HG03103 (cell line): ENCODE results near the gene CYFIP2.

Experiments
- ATAC-seq: cut with Tn5 transposase; IDR thresholded peaks from one replicate; pipeline ENCODE4 v1.9.1; 2021; ENCODE audit warnings: low read depth; ENCODE audit not compliant: unreplicated experiment

Gene CYFIP2

GRCh38 chr5:157352756-157353340 lies 86.9 kb downstream of the CYFIP2 start:
- ATAC-seq, result no peak

- ATAC-seq, result no peak
These were observed 88.9 kb downstream of the CYFIP2 start for GRCh38 chr5:157354800-157355199.

GRCh38 chr5:157356576-157356975 lies 90.7 kb downstream of the CYFIP2 start:
- ATAC-seq, result no peak

DNA sequence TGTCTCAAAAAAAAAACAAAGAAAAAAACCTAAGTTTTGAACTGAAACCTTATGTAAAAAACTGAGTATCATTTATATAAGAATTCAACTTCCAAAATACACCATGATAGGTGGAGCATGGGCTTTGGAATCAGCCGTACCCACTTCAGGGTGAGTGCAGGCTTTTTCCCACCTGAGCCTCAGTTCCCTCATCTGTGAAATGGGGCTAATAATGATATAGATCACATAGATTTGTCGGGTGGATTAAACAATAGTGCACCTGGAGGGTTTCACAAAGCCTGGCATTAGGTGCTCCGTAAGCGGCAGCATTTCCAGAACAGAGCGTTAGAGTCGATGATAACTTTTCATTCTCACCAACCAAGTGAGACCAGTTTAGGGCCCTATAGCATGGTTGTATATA lies 91.9 kb downstream of the CYFIP2 start:
- no peak for ATAC-seq

DNA sequence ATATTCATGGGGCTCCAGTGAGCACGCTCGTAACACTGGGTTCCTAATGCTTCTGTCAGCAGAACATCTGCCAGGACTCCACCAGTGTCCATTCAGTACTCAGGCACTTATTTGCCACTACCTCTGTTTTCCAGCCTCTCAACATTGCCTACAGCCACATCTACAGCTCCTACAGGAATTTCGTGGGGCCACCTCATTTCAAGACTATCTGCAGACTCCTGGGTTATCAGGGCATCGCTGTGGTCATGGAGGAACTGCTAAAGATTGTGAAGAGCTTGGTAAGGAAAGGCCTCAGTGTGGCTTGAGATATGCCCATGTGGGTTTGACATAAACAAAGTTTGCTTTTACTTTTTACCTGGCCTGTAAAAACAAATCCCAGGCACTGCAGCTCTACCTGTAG lies 92.9 kb downstream of the CYFIP2 start:
- ATAC-seq, result no peak

GRCh38 chr5:157359356-157360055 lies 93.6 kb downstream of the CYFIP2 start:
- no peak for ATAC-seq

DNA sequence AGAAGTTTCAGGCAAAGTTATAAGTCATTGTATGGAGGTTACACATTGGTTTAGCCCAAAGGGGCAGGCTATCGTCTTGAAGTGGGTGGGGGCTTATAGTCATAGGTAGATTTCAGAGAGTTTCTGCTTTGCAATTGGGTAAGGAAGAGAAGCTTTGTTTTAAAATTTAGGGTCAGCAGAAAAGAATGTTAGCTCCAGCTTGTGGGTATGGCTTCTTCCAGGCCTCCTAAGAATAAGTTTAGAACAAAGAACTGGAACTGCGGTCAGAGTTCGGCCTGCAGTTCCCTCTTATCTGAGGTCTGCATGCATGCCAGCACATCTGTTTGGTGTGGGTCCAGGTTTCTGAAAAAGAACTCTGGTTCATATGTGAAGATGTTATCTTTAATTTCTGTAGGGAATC lies 96.1 kb downstream of the CYFIP2 start:
- no peak for ATAC-seq

- ATAC-seq, result no peak
These were observed 96.6 kb downstream of the CYFIP2 start for GRCh38 chr5:157362502-157362901.

GRCh38 chr5:157362982-157363381 lies 97.1 kb downstream of the CYFIP2 start:
- no peak for ATAC-seq

DNA sequence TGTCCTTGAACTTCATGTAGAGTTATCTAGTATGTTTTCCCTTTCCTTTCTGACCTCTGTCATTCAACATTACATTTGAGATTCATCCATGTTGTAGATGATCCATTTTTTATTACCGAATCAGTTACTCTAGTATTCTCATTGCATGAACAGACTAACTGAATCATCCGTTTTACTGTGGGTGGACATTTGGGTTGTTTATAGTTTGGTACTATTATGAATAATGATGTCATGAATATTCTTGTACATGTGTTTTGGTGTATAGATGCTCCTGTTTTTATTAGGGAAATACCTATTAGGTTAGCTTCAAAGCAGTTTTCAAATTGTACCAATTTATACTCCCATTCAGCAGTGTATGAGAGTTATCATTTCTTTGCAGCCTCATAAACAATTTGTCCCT lies 99.8 kb downstream of the CYFIP2 start:
- ATAC-seq, result no peak

DNA sequence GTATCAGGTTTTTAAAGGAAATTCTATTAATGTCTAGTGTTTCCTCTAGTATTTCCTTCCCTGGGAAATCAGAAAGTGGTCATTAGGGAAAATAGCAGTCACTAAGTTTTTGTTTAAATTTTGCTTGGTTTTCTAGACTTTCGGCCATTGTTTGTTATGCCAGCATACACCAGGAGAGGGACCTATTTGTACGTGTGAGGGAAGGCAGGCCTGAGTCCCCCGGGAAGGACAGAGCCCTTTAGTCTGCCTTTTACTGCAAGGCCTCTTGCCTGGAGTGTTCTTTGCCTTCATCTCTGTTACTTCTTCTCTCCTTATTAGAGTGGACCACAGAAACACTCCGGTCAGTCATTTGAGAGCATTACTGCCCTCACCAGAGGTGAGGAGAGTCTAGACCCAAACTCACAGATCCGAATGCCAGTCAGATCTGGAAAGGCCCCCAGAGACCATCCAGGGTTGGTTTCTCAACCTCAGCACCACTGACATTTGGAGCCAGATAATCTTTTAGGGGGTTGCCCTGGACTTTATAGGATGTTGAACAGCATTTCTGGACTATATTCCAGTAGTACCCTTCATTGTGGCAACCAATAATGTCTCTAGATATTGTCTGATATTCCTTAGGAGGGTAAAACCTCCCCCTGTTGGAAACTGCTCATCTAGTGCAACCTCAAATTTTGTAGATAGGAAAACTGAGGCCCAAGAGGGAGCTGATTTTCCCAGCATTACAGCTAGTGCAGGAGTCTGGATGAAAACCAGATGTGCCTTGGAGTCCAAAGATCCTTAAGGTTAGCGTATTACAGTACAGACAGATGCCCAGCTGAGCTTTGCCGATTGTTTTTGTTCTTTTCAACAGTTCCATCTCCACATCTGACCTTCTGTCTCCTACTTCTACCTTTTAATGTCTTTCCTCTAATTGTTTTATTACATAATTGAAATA lies 101.1 kb downstream of the CYFIP2 start:
- no peak for ATAC-seq

GRCh38 chr5:157369507-157369906 lies 103.6 kb downstream of the CYFIP2 start:
- ATAC-seq, result no peak

DNA sequence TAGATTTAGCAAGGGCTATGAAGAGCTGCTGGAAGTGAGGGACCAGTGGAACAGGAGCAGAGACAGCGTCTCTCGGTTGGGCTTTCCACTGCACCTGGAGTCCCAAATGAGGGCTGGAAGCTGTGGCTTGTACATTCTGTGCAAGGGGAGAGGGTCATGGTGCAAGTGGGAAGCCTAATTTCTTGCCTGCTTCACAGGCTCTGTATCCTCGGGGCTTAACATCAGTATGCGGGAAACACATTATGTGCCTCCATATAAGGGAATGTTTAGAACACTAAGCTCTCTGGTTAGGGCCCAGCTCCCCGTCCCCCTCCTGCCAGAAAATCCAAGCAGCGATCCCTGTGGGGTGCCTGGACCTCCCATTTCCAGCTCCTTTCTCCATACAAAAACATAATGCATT lies 105.0 kb downstream of the CYFIP2 start:
- no peak for ATAC-seq

DNA sequence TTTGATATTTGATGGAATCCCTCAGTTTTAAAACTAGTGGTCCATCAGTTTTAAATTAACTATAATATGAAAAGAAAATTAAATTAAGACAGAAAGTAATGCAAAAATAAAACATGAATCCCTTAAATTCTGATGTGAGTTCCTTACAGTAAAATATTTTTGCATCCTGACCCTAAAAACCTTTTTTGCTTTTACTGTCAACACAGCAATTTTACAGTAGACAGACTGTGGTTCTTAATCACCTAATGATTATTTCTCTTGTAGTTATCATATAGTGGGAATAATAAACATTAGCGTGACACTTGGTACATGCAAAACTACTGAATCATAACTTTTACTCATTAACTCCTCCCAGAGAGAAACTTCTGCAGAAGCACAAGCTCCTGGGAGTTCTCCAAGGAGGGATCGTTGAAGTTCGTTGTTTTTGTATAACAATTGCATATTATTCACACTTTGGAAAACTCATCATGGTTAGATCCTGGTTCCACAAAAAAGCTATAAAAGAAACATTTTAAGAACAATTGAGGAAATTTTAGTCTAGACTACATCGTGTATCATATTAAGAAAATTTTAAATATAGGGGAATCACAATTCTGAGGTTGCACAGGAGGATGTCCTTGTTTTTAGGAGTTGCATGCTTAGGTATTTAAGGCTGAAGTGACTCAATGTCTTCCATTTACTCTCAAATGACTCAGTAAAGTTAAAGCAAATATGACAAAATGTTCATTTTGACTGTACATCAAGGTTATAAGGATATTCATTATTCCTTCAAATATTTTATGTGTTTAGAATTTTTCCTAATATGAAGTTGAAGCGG lies 105.9 kb downstream of the CYFIP2 start:
- ATAC-seq, result no peak

DNA sequence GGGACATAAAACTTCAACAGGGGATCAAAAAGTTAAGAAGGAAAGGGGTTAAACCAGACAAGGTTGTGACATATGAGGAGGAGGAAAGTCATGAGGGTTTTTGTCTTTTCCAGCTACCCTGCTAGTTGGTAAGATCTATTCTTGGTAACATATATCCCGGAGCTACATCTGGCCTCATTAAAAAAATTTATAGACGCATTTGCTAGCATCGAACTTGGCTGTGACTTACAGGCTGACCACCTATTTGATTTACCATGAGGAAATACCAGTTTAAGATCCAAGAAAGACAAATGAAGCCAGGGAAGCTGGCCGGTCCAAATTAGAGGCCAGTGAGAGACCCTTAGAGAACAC lies 106.5 kb downstream of the CYFIP2 start:
- no peak for ATAC-seq

DNA sequence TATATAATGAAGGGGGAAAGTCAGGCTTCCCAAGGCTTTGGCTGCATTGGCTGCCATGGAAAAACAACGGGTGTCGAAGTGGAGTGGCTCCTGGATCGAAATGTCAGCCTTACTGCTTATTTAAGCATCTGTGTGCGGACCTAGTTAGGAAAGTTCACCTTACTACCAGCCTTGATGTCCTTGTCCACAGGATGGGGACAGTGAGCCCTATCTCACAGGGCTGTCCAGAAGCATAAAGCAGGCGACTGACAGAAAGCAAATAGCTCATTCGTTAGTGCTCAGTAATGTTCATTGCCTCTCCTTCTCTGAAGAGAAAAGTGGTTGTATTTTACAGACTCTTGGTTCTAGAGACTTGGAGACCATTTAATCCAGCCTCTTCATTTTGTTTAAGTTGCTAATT lies 112.6 kb downstream of the CYFIP2 start:
- ATAC-seq, result no peak

DNA sequence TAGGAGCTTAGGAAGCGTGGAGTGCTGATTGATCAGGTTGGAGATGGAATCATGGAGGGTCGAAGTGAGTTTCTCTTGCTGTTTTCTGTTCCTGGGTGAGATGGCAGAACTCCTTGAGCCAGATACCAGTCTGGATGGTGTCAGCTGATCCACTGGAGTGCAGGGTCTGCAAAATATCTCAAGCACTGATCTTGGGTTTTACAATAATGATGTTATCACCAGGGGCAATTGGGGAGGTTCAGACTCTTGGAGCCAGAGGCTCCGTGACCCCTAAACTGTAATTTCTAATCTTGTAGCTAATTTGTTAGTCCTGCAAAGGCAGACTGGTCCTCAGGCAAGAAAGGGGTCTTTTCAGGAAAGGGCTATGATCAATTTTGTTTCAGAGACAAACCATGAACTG lies 114.1 kb downstream of the CYFIP2 start:
- no peak for ATAC-seq

GRCh38 chr5:157381746-157382145 lies 115.8 kb downstream of the CYFIP2 start:
- ATAC-seq, result no peak

GRCh38 chr5:157382996-157383800 lies 117.3 kb downstream of the CYFIP2 start:
- ATAC-seq, result no peak
